Measurements from ENCODE around the gene STOML3.

DNA sequence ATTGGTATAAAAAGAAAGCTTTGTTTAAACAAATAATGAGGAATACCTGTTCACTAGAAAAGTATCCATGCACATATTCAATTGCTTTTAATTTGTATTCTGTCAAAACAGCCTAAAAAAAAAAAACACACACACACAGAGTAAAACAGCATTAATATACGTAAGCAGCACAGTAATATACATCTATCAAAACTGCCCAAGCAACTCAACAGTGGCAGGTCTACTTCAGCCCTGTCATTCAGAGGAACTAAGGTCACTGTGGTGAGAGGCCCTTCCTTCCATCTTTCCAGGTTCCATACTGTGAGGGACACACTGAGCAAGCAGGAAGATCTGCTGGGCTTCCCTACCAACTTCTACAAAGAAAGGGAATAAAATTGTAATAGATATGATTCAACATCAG lies 43.5 kb upstream of the STOML3 start:
- TF ChIP-seq, protein P1, sequence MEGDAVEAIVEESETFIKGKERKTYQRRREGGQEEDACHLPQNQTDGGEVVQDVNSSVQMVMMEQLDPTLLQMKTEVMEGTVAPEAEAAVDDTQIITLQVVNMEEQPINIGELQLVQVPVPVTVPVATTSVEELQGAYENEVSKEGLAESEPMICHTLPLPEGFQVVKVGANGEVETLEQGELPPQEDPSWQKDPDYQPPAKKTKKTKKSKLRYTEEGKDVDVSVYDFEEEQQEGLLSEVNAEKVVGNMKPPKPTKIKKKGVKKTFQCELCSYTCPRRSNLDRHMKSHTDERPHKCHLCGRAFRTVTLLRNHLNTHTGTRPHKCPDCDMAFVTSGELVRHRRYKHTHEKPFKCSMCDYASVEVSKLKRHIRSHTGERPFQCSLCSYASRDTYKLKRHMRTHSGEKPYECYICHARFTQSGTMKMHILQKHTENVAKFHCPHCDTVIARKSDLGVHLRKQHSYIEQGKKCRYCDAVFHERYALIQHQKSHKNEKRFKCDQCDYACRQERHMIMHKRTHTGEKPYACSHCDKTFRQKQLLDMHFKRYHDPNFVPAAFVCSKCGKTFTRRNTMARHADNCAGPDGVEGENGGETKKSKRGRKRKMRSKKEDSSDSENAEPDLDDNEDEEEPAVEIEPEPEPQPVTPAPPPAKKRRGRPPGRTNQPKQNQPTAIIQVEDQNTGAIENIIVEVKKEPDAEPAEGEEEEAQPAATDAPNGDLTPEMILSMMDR (IDR thresholded peaks at IDR 0.05), result no peak
- no peak for TF ChIP-seq POLR2A (IDR thresholded peaks at IDR 0.05)
